Subcutaneous abdominal adipose tissue (tissue), 5 donors: ENCODE measurements around the gene BACH1.

Experiments
- H3K27ac ChIP-seq: one replicate; pipeline ENCODE4 v1.7.0; 2013; ENCODE audit warnings: low read depth, mild to moderate bottlenecking, inconsistent platforms, low read length, moderate library complexity
- H3K27me3 ChIP-seq, 5 donors: one replicate each; pipeline ENCODE4 v1.7.0; 2013; ENCODE audit warnings: low read length in 5 of 5, inconsistent platforms in 1 of 5; ENCODE audit not compliant: control insufficient read depth in 5 of 5, insufficient read depth in 4 of 5
- H3K36me3 ChIP-seq, 5 donors: one replicate each; pipeline ENCODE4 v1.7.0; 2013; ENCODE audit warnings: low read length in 5 of 5; ENCODE audit not compliant: control insufficient read depth in 5 of 5, insufficient read depth in 5 of 5
- H3K4me1 ChIP-seq, 5 donors: one replicate each; pipeline ENCODE4 v1.7.0; 2013; ENCODE audit warnings: low read length in 5 of 5, mild to moderate bottlenecking in 3 of 5, moderate library complexity in 1 of 5; ENCODE audit not compliant: control insufficient read depth in 5 of 5, insufficient read depth in 5 of 5
- H3K4me3 ChIP-seq, 5 donors: one replicate each; pipeline ENCODE4 v1.7.0; 2013; ENCODE audit warnings: low read length in 5 of 5, low read depth in 1 of 5
- H3K9ac ChIP-seq, 5 donors: one replicate each; pipeline ENCODE4 v1.7.0; 2013; ENCODE audit warnings: low read length in 5 of 5, mild to moderate bottlenecking in 4 of 5, moderate library complexity in 3 of 5
- H3K9me3 ChIP-seq, 5 donors: one replicate each; pipeline ENCODE4 v1.7.0; 2013; ENCODE audit warnings: low read length in 5 of 5; ENCODE audit not compliant: control insufficient read depth in 5 of 5
- donor health status: healthy.
- donor health status: healthy.
- donor health status: healthy.
- donor health status: healthy.
- donor health status: healthy.

BACH1 gene

GRCh38 chr21:29301691-29302090 is 3.0 kb downstream of the BACH1 start:
- Histone ChIP-seq H3K27ac (peak overlapping the region; percentile 33), H3K36me3 (peaks cover 0 to 3% (median 0%) of the 10 kb centered on the region in 5 donors), H3K9me3 (no peaks in the 10 kb centered on the region), H3K4me1 (peaks cover 8 to 57% (median 54%) of the 10 kb centered on the region in 5 donors), H3K27me3 (no peaks in the 10 kb centered on the region), H3K9ac (no peak overlapping the region), H3K4me3 (no peak overlapping the region)

DNA sequence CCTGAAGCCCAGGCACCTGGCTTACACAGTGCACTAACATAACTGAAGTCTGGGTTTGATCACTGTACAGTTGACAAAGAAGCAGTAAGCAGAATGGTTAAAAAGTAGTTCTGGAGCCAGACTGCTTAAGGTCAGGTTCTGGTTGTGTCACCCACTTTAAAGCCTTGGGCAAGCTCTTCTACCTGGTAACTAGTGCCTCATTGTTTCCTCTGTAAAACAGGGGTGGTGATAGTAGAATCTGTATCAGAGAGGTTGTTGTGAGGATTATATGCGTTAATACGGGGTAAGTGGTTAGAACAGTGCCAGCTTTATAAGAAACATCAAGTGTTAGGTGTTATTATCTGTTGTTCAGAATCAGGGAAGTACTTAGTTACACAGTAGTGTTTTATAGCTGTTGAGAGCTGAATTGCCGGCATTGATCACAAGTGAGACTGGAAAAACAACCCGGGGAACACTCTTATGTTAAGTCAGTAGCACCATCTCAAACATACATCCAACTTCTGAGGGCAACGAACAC is 3.7 kb downstream of the BACH1 start:
- H3K36me3 ChIP-seq: peaks cover 0 to 3% (median 0%) of the 10 kb centered on the region in 5 donors
- H3K27ac ChIP-seq: no peak overlapping the region
- H3K27me3 ChIP-seq: no peaks in the 10 kb centered on the region
- H3K9ac ChIP-seq: peak overlapping the region in 2 of 5 donors; percentile 25 to 26
- peaks cover 8 to 62% (median 54%) of the 10 kb centered on the region in 5 donors for H3K4me1 ChIP-seq
- H3K9me3 ChIP-seq: no peaks in the 10 kb centered on the region
- H3K4me3 ChIP-seq: peak overlapping the region in 2 of 5 donors; percentile 5 to 25

- peaks cover 0 to 3% (median 0%) of the 10 kb centered on the region in 5 donors for H3K36me3 ChIP-seq
- H3K27me3 ChIP-seq: no peaks in the 10 kb centered on the region
- peak overlapping the region in 1 of 5 donors; percentile 25 for H3K9ac ChIP-seq
- no peak overlapping the region for H3K27ac ChIP-seq
- no peak overlapping the region for H3K4me3 ChIP-seq
- H3K9me3 ChIP-seq: no peaks in the 10 kb centered on the region
- peaks cover 8 to 59% (median 50%) of the 10 kb centered on the region in 5 donors for H3K4me1 ChIP-seq
Measured at GRCh38 chr21:29303288-29303687, 4.6 kb downstream of the BACH1 start.

DNA sequence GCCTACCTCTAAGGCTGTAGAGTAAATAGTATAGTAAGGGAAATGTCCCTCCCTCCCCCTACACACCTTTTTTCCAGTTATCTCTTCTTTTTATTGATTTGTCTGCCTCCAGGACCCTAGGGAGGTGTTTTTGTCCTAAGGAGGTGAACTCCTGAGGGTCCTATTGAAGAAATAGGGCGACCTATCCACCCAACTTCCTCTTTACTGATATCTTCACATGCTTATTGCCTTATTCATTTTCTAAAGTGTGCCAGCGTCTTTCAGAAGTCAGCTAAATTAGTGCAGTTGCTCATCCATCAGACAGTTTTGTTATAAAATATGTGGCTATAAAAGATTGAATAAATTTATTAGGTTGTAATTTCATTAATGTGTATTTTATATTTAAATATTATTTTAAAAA is 5.9 kb downstream of the BACH1 start:
- Histone ChIP-seq H3K36me3 (peaks cover 0 to 3% (median 0%) of the 10 kb centered on the region in 5 donors), H3K27me3 (no peaks in the 10 kb centered on the region), H3K9me3 (no peaks in the 10 kb centered on the region), H3K4me1 (peaks cover 8 to 56% (median 47%) of the 10 kb centered on the region in 5 donors), H3K9ac (no peak overlapping the region), H3K27ac (no peak overlapping the region), H3K4me3 (no peak overlapping the region)

DNA sequence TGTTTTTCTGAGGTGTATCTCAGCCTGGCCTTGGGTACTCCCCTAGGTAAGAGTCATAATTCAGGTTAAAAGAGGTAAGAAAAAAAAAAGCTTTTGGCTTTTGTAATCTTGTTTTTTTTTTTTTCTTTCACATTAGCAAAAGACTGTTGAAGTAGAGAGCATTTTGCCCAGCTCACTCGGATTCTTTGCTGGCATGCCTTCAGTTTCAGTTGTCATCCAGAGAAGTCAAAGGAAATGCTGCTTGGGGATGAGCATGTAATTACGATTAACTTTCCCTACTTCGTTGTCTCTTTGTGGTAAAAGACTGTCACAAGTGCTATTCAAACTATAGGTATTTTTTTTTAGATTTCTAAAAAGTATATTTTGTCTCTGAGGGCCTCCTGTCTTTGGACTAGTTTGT is 6.3 kb downstream of the BACH1 start:
- no peak overlapping the region for H3K4me3 ChIP-seq
- peak overlapping the region in 2 of 5 donors; percentile 33 to 42 for H3K9ac ChIP-seq
- H3K9me3 ChIP-seq: no peaks in the 10 kb centered on the region
- peaks cover 0 to 3% (median 0%) of the 10 kb centered on the region in 5 donors for H3K36me3 ChIP-seq
- H3K4me1 ChIP-seq: peaks cover 4 to 51% (median 42%) of the 10 kb centered on the region in 5 donors
- H3K27ac ChIP-seq: no peak overlapping the region
- H3K27me3 ChIP-seq: no peaks in the 10 kb centered on the region

GRCh38 chr21:29305561-29305960 is 6.8 kb downstream of the BACH1 start:
- H3K4me1 ChIP-seq: peaks cover 4 to 46% (median 37%) of the 10 kb centered on the region in 5 donors
- H3K27ac ChIP-seq: no peak overlapping the region

GRCh38 chr21:29306920-29307319 is 8.2 kb downstream of the BACH1 start:
- Histone ChIP-seq H3K4me1 (peaks cover 4 to 38% (median 29%) of the 10 kb centered on the region in 5 donors), H3K4me3 (no peak overlapping the region), H3K27me3 (no peaks in the 10 kb centered on the region), H3K27ac (no peak overlapping the region), H3K9me3 (no peaks in the 10 kb centered on the region), H3K9ac (no peak overlapping the region), H3K36me3 (peaks cover 0 to 3% (median 0%) of the 10 kb centered on the region in 5 donors)

More at GRCh38 chr21:29305561-29305960, 6.8 kb downstream of the BACH1 start:
- Histone ChIP-seq H3K9ac (peak overlapping the region in 1 of 5 donors; percentile 42), H3K9me3 (no peaks in the 10 kb centered on the region), H3K27me3 (no peaks in the 10 kb centered on the region), H3K36me3 (peaks cover 0 to 3% (median 0%) of the 10 kb centered on the region in 5 donors), H3K4me3 (no peak overlapping the region)

GRCh38 chr21:29307718-29308455 is 9.2 kb downstream of the BACH1 start:
- Histone ChIP-seq H3K4me3 (no peak overlapping the region), H3K27me3 (no peaks in the 10 kb centered on the region), H3K9ac (no peak overlapping the region), H3K36me3 (peaks cover 0 to 3% (median 0%) of the 10 kb centered on the region in 5 donors), H3K4me1 (peaks cover 2 to 29% (median 20%) of the 10 kb centered on the region in 5 donors), H3K9me3 (no peaks in the 10 kb centered on the region), H3K27ac (no peak overlapping the region)

DNA sequence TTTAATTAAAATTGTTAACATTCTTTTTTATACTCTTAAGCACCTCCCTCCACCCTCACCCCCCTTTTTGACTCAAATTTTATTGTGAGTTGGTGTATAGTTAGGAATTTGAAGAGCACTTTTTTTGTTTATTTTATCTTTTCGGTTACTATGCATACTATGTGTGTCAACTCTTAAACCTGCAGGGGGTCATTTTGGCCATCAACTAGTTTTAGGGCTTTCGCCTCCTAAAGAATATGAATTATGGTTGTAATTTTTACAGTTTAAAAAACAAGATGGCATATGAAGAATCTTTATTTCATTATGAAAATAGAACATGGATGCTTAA is 9.7 kb downstream of the BACH1 start:
- H3K27ac ChIP-seq: no peak overlapping the region
- no peaks in the 10 kb centered on the region for H3K27me3 ChIP-seq
- no peaks in the 10 kb centered on the region for H3K9me3 ChIP-seq
- H3K36me3 ChIP-seq: peaks cover 0 to 3% (median 0%) of the 10 kb centered on the region in 5 donors
- H3K4me1 ChIP-seq: peaks cover 2 to 25% (median 16%) of the 10 kb centered on the region in 5 donors
- H3K4me3 ChIP-seq: no peak overlapping the region
- no peak overlapping the region for H3K9ac ChIP-seq

- Histone ChIP-seq H3K9me3 (no peaks in the 10 kb centered on the region), H3K9ac (no peak overlapping the region), H3K4me1 (peaks cover 2 to 27% (median 18%) of the 10 kb centered on the region in 5 donors), H3K36me3 (peaks cover 0 to 3% (median 0%) of the 10 kb centered on the region in 5 donors), H3K27me3 (no peaks in the 10 kb centered on the region), H3K4me3 (no peak overlapping the region), H3K27ac (no peak overlapping the region)
Measured at GRCh38 chr21:29309703-29310102, 11.0 kb downstream of the BACH1 start.
